Esophagus muscularis mucosa (tissue), 4 donors: ENCODE measurements around the gene SEC14L1. TPM values are rescaled to one million over a fixed set of nuclear protein-coding genes. Genes with fewer than 3 reads are reported as not detected.
A peak's percentile ranks its signal among the peaks of the same experiment; 100 is the strongest.

ENCODE experiments used
- DNase-seq: peaks from one replicate; pipeline ENCODE4 v3.0.0-alpha.2; 2017; ENCODE audit errors: extremely low spot score
- H3K27ac ChIP-seq, 4 donors: fragments of 200-600 bp; sonication (generic); replicated peaks in 1 of 4; 1 replicate in 3 of 4; 2 replicates in 1 of 4; pipeline ENCODE4 v1.5.1; 2016 to 2019; ENCODE audit warnings: mild to moderate bottlenecking in 1 of 4
- H3K27me3 ChIP-seq, 4 donors: fragments of 200-600 bp; sonication (generic); one replicate each; pipeline versions ENCODE4 v1.5.1 to v1.6.0; 2016 to 2019
- H3K36me3 ChIP-seq, 4 donors: fragments of 200-600 bp; sonication (generic); one replicate each; pipeline ENCODE4 v1.5.1; 2016 to 2019
- H3K4me1 ChIP-seq, 4 donors: fragments of 200-600 bp; sonication (generic); one replicate each; pipeline ENCODE4 v1.5.1; 2016 to 2019
- H3K4me3 ChIP-seq, 4 donors: fragments of 200-600 bp; sonication (generic); 1 replicate in 2 of 4; 2 replicates in 2 of 4; pipeline ENCODE4 v1.5.1; 2016 to 2019; ENCODE audit warnings: mild to moderate bottlenecking in 4 of 4, moderate library complexity in 1 of 4
- H3K9me3 ChIP-seq, 4 donors: fragments of 200-600 bp; sonication (generic); 1 replicate in 3 of 4; 2 replicates in 1 of 4; pipeline ENCODE4 v1.5.1; 2016 to 2019
- EP300 ChIP-seq: sonication (generic); formaldehyde crosslinking; IDR thresholded peaks from one replicate; pipeline ENCODE4 v1.6.1; 2017; ENCODE audit warnings: antibody characterized with exemption
- POLR2A ChIP-seq: fragments of 450-650 bp; IDR thresholded peaks from one replicate; pipeline ENCODE4 v1.6.1; 2017; ENCODE audit warnings: antibody characterized with exemption, moderate library complexity, mild to moderate bottlenecking, low read depth
- POLR2AphosphoS5 ChIP-seq, 2 donors: sonication (generic); formaldehyde crosslinking; IDR thresholded peaks; one replicate each; pipeline ENCODE4 v1.6.1; 2017; ENCODE audit warnings: antibody characterized with exemption in 2 of 2
- WGBS: methylation state at CpG from one replicate; pipeline ENCODE4 v1.1.5; 2018; 5-methylcytosine and 5-hydroxymethylcytosine counted together
- intact Hi-C: fragments of 100-400 bp; cut with DNase I; formaldehyde crosslinking; loops from one replicate; pipeline ENCODE4 v1.15.1; 2023
- total RNA-seq, 4 donors: library from RNA; depleted of rRNA; stranded (reverse); fragments of >200 nt; gene quantifications; one replicate each; pipeline versions ENCODE4 v1.1.0 to v1.2.1, GENCODE V29; 2016
- TF ChIP-seq, protein P1 (sequence below), 3 experiments: fragments of 200-600 bp in 2 of 3; fragments of 450-650 bp in 1 of 3; sonication (generic) in 2 of 3; IDR thresholded peaks; one replicate each; pipeline ENCODE4 v1.5.1; 2017 to 2019; ENCODE audit warnings: antibody characterized with exemption in 3 of 3, mild to moderate bottlenecking in 2 of 3, moderate library complexity in 1 of 3

The SEC14L1 gene
- total RNA-seq, 4 donors from 2014 or later, result 40.7 to 96.4 (median 64.4) TPM

GRCh38 chr17:77240976-77241375 lies 100.2 kb downstream of the SEC14L1 start:
- peaks cover under 1 to 5% (median 4%) of the 10 kb centered on the region in 4 donors for H3K4me1 ChIP-seq
- no peak overlapping the region for H3K4me3 ChIP-seq
- no peak overlapping the region for H3K27ac ChIP-seq
- DNase-seq, result no peak
- no peaks in the 10 kb centered on the region for H3K9me3 ChIP-seq
- intact Hi-C loops, result no loop called here
- TF ChIP-seq EP300 (no peak), POLR2AphosphoS5 (IDR thresholded peaks at IDR 0.05) (no peak), POLR2A (no peak)
- TF ChIP-seq, protein P1, sequence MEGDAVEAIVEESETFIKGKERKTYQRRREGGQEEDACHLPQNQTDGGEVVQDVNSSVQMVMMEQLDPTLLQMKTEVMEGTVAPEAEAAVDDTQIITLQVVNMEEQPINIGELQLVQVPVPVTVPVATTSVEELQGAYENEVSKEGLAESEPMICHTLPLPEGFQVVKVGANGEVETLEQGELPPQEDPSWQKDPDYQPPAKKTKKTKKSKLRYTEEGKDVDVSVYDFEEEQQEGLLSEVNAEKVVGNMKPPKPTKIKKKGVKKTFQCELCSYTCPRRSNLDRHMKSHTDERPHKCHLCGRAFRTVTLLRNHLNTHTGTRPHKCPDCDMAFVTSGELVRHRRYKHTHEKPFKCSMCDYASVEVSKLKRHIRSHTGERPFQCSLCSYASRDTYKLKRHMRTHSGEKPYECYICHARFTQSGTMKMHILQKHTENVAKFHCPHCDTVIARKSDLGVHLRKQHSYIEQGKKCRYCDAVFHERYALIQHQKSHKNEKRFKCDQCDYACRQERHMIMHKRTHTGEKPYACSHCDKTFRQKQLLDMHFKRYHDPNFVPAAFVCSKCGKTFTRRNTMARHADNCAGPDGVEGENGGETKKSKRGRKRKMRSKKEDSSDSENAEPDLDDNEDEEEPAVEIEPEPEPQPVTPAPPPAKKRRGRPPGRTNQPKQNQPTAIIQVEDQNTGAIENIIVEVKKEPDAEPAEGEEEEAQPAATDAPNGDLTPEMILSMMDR (IDR thresholded peaks at IDR 0.05), result no peak
- 95% methylated on average over 10 of the region's 15 CpGs for WGBS
- H3K36me3 ChIP-seq, result no peaks in the 10 kb centered on the region
- H3K27me3 ChIP-seq, result no peaks in the 10 kb centered on the region

DNA sequence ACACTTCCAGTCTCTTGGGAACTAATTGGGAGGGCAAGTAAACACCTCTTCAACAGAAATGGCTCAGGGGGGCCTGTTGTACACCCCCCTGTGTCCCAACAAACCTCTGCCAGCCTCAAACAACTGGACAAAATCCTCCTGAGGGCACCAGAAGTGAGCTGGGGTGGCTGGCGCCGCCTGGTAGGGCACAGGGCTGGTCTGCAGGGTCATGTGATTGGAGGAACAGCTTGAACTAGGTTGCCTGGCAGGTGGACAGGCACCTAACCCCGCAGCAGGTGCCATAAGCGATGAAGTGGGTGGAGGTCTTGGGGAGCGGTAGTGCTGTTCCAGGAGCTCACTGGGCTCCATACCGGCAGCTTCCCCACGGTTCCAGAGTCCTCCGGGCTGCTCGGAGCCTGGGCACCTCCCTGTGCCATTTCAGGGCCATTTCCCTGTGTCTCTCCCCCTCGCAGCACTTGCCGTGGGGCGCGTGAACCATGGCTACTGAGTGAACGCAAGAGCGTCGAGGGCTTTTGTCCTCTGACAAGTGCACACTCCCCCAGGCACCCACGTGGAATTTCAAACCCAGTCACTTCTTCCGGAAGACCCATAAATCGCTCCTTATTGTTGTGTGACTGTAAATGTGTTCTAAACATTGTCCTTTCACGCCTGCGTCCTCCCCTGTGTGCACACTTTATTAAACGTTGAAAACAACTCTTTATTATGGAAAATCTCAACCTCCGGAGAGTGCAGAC lies 101.5 kb downstream of the SEC14L1 start:
- no peak for DNase-seq
- intact Hi-C loops, result no loop called here

DNA sequence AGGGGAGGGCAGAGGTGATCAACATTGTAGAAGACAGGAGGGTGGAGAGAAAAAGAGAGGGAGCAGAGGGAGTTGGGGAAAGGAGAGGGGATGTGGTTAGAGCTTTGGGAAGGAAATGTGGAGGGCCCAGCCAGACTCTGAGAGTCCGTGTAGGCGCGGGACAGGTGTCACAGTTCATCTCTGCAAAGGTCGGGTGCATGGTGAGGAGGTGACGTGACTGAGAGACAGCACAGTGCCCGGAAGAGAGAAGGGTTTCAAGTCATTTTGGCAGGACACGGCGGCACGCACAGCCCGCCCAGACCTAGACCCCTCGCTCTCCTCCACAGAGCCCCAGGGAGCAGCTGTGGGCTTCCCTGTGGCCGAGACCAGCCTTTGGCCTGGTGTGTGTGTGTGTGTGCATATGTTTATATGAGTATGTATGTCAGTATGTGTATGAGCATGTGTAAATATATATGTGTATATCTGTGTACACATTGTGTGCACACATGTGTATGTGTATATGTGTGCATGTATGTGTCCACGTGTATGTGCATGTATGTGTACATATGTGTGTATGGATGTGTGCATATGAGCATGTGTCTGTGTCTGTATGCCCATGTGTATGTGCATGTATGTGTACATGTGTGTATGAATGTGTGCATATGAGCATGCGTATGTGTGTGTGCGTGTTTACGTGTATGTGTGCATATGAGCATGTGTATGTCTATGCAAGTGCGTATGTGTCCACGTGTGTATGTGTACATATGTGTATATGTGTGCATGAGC lies 104.6 kb downstream of the SEC14L1 start:
- peaks cover 10 to 17% (median 15%) of the 10 kb centered on the region in 4 donors for H3K4me1 ChIP-seq
- TF ChIP-seq POLR2A, result no peak
- TF ChIP-seq, protein P1 (IDR thresholded peaks at IDR 0.05), result no peak
- TF ChIP-seq EP300, result no peak
- TF ChIP-seq POLR2AphosphoS5 (IDR thresholded peaks at IDR 0.05), result no peak
- intact Hi-C loops, result loop anchor here (5.0 kb wide), 1 partner anchor 378 kb away; the partner anchor contains the start of gene MGAT5B
- H3K27ac ChIP-seq, result no peak overlapping the region
- WGBS, result 76% methylated on average over 18 of the region's 18 CpGs
- H3K36me3 ChIP-seq, result no peaks in the 10 kb centered on the region
- no peak overlapping the region for H3K4me3 ChIP-seq
- no peak for DNase-seq
- H3K27me3 ChIP-seq, result peaks cover 0 to 14% (median 0%) of the 10 kb centered on the region in 4 donors
- no peaks in the 10 kb centered on the region for H3K9me3 ChIP-seq

More for the DNA sequence above, 101.5 kb downstream of the SEC14L1 start:
- Histone ChIP-seq H3K27ac (no peak overlapping the region), H3K36me3 (no peaks in the 10 kb centered on the region), H3K27me3 (peaks cover 0 to 1% (median 0%) of the 10 kb centered on the region in 4 donors), H3K4me1 (peaks cover 8 to 14% (median 11%) of the 10 kb centered on the region in 4 donors), H3K9me3 (no peaks in the 10 kb centered on the region), H3K4me3 (no peak overlapping the region)
- WGBS, result 61% methylated on average over 16 of the region's 23 CpGs
- TF ChIP-seq POLR2AphosphoS5 (IDR thresholded peaks at IDR 0.05) (peak in 1 of 2 donors; percentile 25), EP300 (no peak)
- TF ChIP-seq, protein P1 (IDR thresholded peaks at IDR 0.05), result no peak

DNA sequence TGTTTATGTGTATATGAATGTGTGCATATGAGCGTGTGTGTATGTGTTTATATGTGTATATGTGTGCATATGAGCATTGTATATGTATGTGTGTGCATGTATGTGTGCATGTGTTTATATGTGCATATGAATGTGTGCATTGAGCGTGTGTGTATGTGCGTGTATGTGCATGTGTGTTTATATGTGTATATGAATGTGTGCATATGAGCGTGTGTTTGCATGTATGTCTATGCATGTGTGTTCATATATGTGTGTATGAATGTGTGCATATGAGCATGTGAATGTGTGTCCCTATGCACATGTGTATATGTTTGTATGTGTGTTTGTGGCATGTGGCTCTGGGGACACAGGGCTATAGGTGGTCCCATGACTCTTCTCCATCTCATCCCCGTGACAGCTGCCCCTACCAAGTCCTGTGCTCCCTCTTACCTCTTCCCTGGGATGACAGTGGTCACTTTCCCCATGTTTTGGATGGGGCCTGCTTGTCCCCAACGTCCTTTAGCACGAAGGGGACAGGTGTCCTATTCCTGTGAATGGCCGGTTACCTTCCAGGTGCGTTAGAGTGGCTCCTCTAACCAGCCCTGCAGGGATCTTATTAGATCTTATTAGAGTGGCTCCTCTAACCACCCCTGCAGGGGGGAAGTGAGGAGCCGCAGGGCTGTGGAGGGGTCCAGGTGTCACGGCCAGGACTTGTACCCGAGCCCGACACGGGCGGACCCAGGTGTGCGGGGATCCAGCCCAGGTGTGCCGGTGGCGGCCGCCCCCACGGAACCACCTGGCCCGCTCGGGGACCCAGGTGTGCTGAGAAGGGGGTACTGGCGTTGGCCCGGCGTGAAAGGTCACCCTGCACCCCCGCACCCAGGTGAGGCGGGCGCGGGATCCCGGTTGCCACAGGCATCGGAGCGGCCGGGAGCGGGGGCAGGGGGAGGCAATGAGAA lies 105.6 kb downstream of the SEC14L1 start:
- DNase-seq, result no peak
- intact Hi-C loops, result loop anchor here (1.0 to 5.0 kb wide), 2 partner anchors 160 to 379 kb away; partner anchors contain the start of gene MGAT5B
- TF ChIP-seq POLR2A (no peak), EP300 (no peak), POLR2AphosphoS5 (IDR thresholded peaks at IDR 0.05) (no peak)
- TF ChIP-seq, protein P1 (IDR thresholded peaks at IDR 0.05), result no peak
- Histone ChIP-seq H3K9me3 (no peaks in the 10 kb centered on the region), H3K27me3 (peaks cover 0 to 14% (median 0%) of the 10 kb centered on the region in 4 donors), H3K4me1 (peaks cover 10 to 17% (median 15%) of the 10 kb centered on the region in 4 donors), H3K4me3 (peak overlapping the region; percentile 66 to 70 (median 68)), H3K36me3 (no peaks in the 10 kb centered on the region), H3K27ac (peak overlapping the region; percentile 53 to 71 (median 53))
- WGBS, result 44% methylated on average over 15 of the region's 34 CpGs
